Stimulated activated CD8-positive, alpha-beta memory T cell treated with anti-CD3 and anti-CD28 coated beads, Interleukin-2, amount 100 ng/mL, for 48 hours (primary cell): ENCODE measurements around the gene ANKUB1.

Source experiments
- DNase-seq, 2 donors: peaks; one replicate each; pipeline ENCODE4 v3.0.0-alpha.2; 2020; ENCODE audit warnings: low read depth in 2 of 2

The ANKUB1 gene

DNA sequence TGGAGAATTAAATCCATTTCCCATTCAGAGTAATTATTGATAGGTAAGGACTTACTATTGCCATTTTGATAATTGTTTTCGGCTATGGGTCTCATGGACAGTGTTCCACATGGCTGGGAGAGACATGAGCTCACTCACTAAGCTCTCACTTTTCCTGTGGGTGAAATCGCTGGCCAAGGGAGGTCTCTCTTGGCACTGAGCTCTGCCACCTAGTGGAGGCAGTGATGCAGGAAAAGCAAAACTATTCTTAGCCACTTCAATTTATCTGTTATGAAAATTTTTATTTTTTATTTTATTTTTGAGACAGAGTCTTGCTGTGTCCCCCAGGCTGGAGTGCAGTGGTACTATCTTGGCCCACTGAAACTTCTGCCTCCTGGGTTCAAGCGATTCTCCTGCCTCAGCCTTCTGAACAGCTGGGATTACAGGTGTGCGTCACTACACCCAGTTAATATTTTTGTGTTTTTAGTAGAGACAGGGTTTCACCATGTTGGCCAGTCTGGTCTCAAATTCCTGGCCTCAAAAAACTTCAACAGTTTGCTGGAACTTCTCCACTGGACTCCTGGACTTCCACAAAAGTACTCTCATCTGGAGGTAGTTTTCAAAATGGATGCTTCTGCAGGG is 16.0 kb upstream of the ANKUB1 start:
- DNase-seq = peak in 1 of 2 donors; percentile 36

DNA sequence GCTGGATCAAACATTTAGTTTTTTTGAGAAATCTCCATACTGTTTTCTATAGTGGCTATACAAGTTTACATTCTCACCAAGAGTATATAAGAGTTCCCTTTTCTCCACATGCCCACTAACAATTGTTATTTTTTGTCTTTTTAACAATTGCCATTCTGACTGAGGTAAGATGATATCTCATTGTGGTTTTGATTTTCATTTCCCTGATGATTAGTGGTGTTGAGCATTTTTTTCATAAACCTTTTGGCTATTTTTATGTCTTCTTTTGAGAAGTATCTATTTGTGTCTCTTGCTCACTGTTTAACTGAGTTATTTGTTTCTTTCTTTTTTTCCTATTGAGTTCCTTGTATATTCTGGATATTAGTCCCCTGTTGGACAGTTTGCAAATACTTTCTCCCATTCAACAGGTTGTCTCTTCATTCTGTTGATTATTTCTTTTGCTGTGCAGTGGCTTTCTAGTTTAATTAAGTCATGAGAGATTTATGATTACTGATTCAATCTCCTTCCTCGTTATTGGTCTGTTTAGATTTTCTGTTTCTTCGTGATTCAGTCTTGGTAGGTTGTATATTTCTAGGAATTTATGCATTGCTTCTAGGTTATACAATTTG is 13.9 kb upstream of the ANKUB1 start:
- DNase-seq = no peak

DNA sequence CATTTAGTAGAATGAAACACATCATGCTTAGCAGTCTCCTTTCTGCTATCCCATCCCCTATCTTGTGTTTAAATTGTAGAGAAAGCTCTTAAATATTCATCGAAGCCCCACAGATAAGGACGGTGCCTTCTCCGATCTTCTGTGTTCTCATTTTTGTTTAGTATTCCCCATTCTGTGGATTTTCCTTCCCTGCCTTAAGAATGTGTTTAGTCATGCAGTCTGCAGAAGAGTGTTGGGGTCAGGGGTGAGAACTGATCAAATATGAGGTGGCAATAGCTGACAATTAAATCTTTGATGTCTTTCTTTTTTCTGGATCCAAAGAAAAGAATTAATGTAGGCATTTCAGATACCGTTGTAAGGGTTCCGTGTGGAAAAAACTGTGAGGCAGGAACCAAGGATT is 9.3 kb upstream of the ANKUB1 start:
- DNase-seq = no peak

DNA sequence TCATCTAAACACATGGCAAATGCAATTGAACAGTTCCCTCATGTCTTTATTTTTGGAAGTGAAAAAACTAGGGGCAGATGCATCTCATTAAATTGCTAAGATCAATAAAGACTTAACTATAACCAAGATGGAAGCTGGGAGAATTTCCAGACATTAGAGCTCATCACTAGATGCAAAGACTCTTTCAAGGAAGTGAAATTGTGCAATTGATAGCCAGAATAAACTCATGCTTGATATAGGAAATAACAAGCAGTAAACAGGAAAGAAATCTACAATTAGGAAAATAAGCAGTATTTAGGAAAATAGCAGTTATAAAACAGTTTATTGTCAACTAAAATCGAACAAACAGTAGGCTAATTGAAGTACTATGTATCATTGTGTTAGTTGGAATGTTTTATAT is 8.8 kb upstream of the ANKUB1 start:
- no peak for DNase-seq

DNA sequence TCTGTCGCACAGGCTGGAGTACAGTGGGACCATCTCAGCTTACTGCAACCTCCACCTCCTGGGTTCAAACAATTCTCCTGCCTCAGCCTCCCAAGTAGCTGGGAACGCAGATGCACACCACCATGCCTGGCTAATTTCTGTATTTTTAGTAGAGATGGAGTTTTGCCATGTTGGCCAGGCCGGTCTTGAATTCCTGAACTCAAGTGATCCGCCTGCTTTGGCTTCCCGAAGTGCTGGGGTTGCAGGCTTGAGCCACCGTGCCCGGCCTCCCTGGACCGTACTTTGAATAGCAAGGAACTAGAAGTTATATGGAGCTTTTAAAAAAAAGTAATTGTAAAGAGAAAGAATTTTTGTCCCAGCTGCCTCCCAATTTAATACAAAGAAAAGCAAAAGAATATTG is 8.3 kb upstream of the ANKUB1 start:
- DNase-seq = no peak

DNA sequence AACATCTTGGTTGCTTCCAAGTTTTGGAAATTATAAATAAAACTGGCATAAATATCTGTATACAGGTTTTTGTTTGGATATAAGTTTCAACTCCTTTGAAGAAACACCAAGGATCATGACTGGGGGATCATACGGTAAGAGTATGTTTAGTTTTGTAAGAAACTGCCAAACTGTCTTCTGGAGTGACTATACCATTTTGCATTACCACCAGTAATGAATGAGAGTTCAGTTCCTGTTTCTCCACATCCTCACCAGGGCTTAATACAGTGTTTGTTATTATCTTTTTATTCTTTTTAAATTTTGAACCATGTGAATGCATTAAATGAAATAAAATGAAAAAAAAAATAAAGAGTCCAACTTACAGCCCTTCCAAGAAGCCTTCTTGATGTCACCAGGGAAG is 3.7 kb upstream of the ANKUB1 start:
- no peak for DNase-seq

DNA sequence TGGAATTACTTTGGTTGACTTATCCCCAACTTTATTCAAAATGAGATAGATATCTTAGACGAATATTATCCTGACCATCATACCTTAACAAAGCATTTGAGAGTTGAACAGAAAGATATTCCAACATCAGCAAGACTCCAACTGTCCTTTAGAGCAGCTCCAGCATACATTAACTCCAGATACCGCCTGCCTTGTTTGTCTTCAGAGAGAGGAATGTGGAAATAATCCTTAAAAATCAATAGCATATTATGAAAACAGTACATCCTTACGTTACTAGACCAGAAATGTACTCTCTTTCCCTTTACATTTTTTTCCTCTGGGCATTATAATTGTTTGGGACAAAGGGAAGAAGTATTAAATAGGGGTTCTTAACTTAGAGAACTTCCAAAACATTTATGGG is 1.7 kb downstream of the ANKUB1 start:
- no peak for DNase-seq

DNA sequence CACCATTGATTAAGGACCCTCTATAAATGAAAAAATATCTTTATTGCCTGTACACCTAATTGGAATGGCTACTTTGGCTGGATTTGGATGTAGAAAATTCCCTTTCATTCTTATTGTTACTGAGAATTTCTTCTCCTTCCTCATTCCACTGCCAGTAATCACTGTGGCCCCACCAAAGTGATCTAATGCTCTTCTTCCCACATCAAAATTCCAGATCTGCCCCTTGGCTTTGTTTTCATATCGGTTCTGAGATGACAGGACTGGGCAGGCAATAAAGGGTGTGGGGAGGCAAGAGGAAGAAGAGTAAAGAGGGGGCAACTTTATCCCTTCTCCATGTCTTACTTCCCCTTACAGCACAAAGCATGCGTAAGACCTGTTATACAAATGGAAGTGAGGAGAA is 2.1 kb downstream of the ANKUB1 start:
- no peak for DNase-seq

DNA sequence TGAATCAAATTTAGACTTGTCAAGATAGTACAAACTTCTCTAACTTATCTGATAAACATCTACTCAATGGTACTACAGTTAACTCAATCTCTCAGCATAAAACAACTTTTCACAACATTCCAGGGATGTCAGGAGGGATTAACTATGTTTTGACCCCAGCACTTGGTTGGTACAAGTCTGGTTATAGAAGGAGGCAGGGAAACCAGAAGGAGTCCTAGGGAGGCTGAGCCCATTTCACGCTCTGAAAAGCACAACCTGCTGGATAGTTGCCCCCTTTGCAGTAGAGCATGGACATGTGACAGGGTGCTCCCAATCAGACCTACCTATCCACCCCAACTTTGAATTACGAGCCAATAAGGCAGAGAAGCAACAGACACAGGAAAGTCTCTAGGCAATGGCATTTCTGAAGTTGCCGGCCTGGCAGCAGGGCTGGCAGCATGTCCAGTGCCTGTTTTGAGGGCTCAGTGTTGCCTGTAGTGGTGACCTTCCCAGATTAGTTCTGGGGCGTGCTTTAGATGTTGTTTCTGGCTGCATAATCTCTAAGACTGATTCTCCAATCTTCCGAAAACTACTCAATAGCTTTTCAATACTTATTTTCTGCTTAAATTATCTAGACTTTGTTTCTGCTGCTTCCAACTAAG is 8.2 kb downstream of the ANKUB1 start:
- DNase-seq = no peak

DNA sequence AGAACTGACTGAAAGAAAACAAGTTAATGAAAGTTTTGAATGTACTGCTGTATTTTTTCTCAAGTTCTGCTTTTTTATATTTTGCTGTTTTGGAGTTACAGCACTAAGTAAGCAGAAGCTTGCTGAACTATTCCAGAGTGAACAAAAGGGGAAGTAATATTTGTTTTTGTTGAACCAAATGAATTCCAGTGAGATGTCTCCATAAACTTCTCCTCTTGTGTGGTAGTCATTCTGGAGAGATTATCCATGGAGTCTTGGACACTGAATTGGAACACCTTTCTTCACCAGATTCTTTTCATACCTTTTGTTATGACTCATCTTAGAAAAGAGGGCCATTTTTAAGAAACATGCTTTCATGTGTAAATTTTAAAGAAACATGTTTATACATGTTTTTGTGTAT is 8.8 kb downstream of the ANKUB1 start:
- no peak for DNase-seq

DNA sequence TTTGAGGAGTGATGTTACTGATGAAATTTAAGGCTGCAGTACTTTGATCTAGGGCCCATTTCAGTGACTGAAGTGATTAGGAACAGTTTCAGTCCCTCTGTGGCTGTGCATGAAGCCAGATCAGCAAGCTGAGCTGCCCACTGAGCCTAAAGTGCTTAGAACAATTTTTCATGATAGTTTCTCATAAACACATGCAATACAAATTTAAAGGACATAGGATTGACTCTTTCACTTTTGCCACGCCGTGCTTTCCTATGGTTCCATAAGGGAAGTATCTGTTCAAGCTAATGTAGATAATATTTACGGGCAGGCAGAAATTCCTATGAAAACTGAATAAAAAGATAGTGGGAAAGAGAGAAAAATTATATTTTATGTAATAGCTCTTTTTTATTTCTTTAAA is 10.6 kb downstream of the ANKUB1 start:
- no peak for DNase-seq

DNA sequence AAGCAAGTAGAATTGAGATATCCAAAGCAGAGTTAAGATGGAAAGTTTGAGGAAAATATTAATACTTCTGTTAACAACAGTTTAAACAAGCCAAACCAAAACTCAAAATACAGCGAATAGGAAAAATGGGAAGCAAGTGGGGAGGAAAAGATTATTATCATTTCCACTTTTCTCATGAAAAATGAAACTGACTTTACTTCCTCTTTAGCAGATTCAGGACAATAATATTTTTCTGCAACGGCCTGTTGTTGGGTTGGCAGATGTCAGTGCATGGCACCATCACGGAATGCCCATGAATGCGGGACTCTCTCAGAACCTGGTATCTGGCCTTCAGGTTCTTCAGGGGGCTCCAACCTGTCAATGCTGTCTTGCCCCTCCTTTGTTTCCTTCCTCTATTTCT is 11.1 kb downstream of the ANKUB1 start:
- DNase-seq = no peak

DNA sequence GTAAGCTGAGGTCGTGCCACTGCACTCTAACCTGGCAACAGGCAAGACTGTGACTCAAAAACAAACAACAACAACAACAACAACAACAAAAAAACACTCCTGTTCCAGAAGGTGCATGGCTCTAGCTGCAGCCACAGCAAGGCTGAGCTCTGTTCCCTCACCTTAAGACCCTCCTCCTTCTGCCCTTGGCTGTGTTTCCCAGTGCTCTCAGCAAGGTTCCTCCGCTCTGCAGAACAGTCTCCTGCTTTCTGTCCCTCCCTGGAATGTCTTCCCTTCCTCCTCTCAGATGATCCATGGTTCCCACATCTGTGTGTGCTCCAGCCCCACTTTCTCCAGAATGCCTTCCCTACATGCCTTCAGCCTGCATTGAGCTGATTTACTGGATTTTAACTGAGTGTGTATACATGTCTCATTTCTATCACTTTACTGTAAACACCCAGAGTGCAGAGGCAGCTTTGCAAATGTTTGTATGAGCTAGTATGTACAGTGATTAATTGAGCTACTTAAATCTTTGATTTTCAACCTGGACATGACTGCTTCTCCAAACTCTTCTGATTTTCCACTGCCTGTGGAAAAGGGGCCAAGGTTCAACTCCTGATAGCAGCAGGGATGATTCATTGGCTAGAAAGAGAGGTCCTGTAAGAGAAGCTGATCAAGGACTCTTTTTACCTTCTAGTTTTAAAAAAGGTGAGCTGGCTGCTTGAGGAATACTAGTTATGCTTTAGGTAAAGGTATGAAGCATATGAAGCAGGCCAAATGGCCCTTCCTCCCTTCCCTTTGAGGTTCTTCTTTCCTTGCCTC is 14.7 kb downstream of the ANKUB1 start:
- DNase-seq = no peak

DNA sequence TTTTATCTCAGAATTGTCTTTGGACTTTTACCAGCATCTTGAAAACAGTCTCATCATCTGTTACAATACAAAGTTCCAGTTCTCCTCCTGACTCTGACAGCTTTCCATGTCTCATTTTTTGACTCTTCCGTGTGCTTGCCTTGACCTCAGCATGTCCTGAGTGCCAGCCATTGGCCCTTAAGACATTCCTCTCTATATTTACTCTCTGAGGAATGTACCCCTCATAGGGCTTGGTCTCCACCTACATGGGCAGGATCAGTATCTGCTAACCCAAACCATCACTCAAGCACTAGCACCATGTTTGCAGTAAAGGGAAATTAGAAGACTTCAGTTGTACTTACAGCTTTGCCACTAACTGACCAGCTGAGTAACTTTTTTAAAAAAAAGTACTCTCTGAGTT is 16.2 kb downstream of the ANKUB1 start:
- no peak for DNase-seq

DNA sequence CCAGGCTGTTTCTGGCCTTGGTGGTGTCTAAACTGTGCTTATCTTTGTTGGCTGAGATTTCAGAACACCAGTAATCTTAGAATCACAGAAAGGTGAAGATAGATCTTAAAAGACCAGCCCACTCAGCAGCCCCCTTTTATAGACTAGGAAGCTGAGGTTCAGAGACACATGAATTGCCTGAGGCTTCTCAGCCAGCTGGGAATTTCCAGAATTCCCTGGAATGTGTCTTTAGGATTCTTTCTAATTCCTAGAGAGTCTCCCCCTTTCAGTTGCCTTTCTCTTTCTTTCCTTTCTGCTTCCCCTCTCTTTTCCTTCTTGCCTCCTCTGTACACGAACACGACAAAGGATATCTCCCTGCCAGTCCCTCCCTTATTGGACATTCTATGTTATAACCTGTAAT is 19.5 kb downstream of the ANKUB1 start:
- DNase-seq = no peak

DNA sequence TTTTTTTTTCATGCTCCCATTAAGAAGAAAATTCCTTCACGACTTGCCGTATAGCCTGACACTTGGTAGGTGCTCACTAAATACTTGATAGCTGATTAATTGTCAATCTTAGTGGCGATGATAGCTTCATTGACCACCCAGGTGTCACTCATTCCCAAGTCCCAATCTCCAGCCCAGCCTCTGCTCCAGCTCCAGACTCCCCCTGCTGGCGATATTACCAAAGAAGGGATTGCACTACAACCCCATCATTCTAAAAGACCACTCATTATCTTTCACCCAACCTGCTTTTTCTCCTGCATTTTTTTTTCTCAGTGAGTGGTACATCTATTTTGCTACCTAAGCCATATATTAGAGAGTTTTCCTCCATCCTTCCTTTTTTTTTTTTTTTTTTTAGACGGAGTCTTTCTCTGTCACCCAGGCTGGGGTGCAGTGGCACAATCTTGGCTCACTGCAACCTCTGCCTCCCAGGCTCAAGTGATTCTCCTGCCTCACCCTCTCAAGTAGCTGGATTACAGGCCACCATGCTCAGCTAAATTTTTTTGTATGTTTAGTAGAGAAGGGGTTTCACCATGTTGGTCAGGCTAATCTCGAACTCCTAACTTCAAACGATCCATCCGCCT is 20.6 kb downstream of the ANKUB1 start:
- peak; percentile 1 to 24 for DNase-seq

DNA sequence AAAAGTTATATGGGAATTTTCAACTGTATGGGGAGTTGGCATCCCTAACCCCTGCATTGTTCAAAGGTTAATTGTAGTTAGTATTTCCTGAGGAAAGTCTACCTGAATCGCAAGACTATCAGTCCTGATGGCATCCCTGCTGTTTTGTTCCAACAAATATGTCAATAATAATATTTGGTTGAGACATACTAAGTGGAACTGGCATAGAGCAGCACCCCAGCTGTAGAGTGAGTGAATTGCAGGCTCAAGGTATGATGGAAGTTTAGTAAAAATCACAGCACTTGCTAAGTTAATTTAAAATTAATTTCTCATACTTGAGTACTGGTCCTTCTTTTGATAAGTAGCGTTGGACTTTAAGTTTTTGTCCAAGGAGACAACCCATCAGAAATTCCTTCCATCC is 22.1 kb downstream of the ANKUB1 start:
- DNase-seq = no peak

DNA sequence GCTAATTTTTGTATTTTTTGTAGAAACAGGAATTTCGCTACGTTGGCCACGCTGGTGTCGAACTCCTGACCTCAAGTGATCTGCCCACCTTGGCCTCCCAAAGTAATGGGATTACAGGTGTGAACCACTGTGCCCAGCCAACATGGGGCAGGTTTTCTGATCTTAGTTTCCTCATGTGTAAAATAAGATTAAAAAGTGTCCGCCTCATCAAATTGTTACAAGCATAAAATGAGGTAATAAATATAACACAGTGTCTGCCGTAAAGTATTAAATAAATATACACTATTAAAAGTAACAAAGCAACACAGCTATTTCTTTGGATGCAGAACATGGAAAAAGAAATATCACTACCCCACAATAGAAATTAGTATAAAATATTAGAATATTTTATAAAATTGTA is 23.6 kb downstream of the ANKUB1 start:
- no peak for DNase-seq

DNA sequence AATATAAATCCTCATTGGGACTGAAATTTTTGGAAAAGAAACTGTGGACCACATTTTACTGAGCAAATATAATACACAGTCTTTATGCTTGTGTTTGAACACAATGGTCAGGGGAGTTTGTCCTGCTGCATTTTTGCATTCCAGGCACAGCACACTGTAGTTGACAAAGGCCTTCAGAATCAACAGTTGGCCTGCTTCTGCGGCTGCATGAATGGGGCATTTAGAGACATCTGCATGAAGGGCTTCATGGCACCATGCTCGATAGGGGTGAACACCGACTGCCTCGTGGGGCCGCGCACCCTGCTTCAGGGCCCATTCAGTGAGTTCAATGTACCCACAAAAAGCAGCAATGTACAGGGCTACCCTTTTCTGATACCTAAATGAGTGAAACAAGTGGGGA is 24.6 kb downstream of the ANKUB1 start:
- DNase-seq = no peak

DNA sequence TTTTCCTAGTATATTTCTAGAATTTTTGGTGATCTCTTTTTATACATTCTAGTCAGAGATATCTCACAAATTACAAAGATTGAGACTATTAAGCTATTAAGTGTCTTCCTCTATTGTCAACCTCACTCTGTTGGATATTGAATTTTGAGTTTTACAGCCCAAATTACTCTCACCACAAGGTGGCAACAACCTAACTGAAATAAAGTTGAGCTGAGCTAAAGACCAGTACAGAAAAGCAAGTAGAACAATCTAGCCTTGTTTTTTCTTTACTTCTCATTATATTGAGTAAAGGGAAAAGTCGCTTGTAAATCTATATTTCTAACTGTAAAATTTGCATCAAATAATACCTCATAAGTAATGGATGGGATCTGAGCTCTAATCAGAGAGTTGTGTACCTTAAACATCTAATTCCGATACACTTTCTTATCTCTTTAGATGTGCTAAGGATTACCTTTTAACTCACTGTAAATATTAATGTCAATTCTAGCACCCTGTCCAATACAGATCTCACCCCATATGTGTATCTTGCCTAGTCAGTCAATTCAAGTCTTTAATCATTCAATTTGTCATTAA is 26.5 kb downstream of the ANKUB1 start:
- DNase-seq = no peak

DNA sequence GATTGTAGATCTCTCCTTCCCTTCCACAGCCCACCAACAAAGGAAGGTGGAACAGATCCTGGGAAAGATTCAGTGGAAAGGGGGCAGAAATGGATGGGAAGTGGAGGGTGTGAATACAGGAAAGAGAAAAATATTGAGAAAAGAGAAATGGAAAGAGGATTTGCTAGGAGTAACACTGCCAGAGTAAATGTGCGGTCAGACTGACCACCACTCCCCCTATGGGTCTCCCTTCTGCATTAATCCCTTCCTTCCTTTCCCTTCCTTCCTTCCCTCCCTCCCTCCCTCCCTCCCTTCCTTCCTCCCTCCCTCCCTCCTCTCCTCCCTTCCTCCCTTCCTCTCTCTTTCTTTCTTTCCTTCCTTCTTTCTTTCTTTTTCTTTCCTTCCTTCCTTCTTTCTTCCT is 28.1 kb downstream of the ANKUB1 start:
- DNase-seq = no peak

DNA sequence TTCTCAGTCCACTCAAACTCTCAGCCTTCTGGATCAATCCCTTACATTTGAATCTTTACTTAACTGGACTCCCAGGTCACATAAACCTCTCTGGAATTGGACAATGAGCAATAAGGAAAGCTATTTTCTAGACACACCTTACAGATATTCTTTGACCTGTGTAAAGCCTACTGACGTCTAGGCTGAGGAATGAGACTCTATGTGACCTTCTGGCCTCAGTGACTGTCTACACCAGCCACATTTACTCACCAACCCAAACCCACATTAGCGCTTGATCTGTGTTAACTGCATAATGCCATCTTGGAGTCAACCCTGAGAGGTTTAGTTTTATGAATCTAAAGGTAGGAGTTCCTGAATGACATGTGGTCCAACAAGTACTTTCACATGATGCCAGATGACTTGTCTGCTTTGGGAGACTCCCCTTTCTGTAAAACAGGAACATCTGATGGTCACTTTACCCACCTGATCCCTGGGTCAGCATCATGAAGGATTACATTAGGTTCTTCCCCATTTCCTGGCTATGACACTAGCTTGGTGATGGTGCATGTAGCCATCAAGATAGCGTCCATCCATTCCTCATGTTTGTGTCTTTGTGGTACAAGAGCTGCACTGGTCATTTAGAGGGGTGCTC is 28.7 kb downstream of the ANKUB1 start:
- DNase-seq = no peak
